Measurements from ENCODE around the gene B3GNT7. TPM values are rescaled to one million over a fixed set of nuclear protein-coding genes. Genes with fewer than 3 reads are reported as not detected.

B3GNT7 gene
- total and polyA plus RNA-seq, 12 donors = 0.72 to 61.7 (median 2.1) TPM

DNA sequence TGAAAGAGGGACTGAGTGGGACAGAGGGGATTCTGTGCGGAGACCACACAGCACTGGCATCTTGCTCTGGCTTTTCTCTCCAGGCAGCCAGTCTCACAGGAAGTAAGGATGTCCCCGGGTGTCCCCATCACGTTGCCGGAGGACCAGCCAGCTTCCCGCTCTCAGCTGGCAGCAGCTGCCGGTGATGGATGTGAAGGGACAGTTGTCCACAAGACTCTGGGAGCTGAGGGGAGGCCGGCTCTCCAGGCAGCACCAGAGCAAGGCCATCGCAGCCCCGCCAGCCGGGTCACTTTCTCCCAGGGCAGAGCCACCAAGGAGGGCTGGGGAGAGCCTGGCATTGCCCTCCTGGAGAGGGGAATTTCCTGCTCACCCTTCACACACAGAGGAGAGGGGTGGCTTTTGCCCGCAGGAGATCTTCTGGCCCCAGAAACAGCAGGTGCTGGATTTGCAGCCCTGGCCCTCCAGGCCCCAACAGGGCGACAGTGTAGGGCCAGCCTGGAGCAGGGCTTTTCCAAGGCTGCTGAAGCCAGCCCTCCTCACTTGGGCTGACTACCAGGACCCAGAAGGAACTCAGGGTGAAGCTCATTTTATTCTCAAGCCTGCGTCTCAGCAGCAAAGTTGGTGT lies 24.0 kb upstream of the B3GNT7 start:
- TF ChIP-seq, protein P1, sequence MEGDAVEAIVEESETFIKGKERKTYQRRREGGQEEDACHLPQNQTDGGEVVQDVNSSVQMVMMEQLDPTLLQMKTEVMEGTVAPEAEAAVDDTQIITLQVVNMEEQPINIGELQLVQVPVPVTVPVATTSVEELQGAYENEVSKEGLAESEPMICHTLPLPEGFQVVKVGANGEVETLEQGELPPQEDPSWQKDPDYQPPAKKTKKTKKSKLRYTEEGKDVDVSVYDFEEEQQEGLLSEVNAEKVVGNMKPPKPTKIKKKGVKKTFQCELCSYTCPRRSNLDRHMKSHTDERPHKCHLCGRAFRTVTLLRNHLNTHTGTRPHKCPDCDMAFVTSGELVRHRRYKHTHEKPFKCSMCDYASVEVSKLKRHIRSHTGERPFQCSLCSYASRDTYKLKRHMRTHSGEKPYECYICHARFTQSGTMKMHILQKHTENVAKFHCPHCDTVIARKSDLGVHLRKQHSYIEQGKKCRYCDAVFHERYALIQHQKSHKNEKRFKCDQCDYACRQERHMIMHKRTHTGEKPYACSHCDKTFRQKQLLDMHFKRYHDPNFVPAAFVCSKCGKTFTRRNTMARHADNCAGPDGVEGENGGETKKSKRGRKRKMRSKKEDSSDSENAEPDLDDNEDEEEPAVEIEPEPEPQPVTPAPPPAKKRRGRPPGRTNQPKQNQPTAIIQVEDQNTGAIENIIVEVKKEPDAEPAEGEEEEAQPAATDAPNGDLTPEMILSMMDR (IDR thresholded peaks at IDR 0.05) = no peak

DNA sequence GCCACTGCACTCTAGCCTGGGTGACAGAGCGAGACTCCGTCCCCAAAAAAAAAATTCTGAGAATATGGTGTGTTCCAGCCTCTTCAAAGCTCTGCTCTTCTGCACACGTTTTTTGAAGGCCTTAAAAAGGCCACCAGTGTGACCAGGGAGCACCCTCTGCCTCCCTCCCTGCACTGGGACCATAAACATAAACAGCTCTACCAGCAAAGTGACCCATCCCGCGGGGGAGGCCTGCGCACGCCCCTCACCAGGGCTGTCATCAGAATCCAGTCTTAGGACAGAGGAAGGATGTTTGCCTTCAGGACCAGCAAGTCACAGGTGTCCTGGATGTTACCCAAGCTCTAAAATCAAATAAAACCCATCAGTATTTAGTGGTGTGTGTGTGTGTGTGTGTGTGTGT lies 23.2 kb upstream of the B3GNT7 start:
- intact Hi-C loops (cut with DNase I) = no loop called here
- Histone ChIP-seq H3K36me3 (no peaks in the 10 kb centered on the region), H3K4me3 (no peak overlapping the region), H3K27me3 (no peaks in the 10 kb centered on the region), H3K4me1 (peaks cover 0 to 10% (median 4%) of the 10 kb centered on the region in 9 donors), H3K9me3 (no peaks in the 10 kb centered on the region), H3K27ac (no peak overlapping the region)
- 91 to 95% methylated on average over 7 of the region's 7 CpGs for WGBS, 2 donors
- ATAC-seq (no peak), DNase-seq (no peak)
- TF ChIP-seq, protein P1 (IDR thresholded peaks at IDR 0.05) = no peak

More for the DNA sequence above, 24.0 kb upstream of the B3GNT7 start:
- WGBS, 2 donors = 74 to 84% methylated on average over 13 of the region's 13 CpGs
- Histone ChIP-seq H3K36me3 (no peaks in the 10 kb centered on the region), H3K27ac (peak overlapping the region in 1 of 10 donors; percentile 58), H3K9me3 (no peaks in the 10 kb centered on the region), H3K4me1 (peaks cover 0 to 10% (median 4%) of the 10 kb centered on the region in 9 donors), H3K27me3 (no peaks in the 10 kb centered on the region), H3K4me3 (no peak overlapping the region)
- DNase-seq (no peak), ATAC-seq (peak in 3 of 8 donors; percentile 3 to 35 (median 22))
- intact Hi-C loops (cut with DNase I) = no loop called here

DNA sequence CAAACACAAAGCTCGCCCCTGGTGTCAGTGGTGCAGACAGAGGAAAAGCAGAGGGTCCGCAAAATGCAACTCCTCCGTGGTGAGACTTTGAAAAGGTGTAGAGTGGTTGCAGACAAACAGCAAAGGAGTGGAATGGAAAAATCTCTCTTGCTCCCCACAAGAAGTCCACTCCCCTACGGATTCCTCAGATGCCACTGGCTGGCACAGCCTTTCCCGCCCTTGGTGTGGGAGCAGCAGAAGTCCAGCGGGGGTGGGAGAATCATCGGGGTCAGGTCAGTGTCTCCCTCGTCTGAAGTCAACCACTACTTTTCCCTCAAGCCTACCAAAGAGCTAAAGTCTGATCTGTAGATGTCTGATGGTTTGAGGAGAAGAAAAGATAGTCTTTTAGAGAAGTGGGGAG lies 22.3 kb upstream of the B3GNT7 start:
- TF ChIP-seq, protein P1 (IDR thresholded peaks at IDR 0.05) = no peak
- no peak overlapping the region for H3K27ac ChIP-seq
- no peaks in the 10 kb centered on the region for H3K27me3 ChIP-seq
- ATAC-seq = no peak
- H3K4me3 ChIP-seq = no peak overlapping the region
- H3K36me3 ChIP-seq = no peaks in the 10 kb centered on the region
- H3K9me3 ChIP-seq = no peaks in the 10 kb centered on the region
- 50 to 65% methylated on average over 8 of the region's 8 CpGs for WGBS, 2 donors
- no peak for DNase-seq
- peaks cover 0 to 10% (median 5%) of the 10 kb centered on the region in 9 donors for H3K4me1 ChIP-seq
- intact Hi-C loops (cut with DNase I) = no loop called here

DNA sequence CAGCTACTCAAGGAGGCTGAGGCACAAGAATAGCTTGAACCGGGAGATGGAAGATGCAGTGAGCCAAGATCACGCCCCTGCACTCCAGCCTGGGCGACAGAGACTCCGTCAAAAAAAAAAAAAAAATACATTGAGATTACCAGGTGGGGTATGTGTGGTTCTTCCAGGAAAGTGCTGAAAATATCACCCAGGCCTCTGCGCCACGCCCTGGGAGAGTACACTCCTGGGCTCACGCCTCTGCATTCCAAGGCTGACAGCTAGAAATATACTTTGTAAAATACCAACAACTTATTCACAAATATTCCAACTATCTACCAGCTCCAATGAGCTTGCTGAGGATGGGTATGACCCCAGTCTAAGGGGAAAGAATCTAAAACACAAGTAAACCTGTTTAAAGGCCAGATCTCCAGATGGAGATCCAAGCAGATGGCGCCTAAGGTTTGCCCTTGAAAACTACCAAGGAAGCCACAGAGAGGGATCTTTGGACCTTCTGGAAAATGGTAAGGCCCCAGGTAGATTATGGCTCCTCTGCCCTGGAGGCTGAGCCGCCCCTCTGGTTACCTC lies 21.6 kb upstream of the B3GNT7 start:
- DNase-seq = no peak
- Histone ChIP-seq H3K9me3 (no peaks in the 10 kb centered on the region), H3K4me3 (no peak overlapping the region), H3K36me3 (no peaks in the 10 kb centered on the region), H3K4me1 (peaks cover 0 to 10% (median 6%) of the 10 kb centered on the region in 9 donors), H3K27me3 (no peaks in the 10 kb centered on the region), H3K27ac (no peak overlapping the region)
- TF ChIP-seq, protein P1 (IDR thresholded peaks at IDR 0.05) = no peak
- ATAC-seq = no peak
- WGBS, 2 donors = 88 to 97% methylated on average over 9 of the region's 9 CpGs
- intact Hi-C loops (cut with DNase I) = no loop called here
